ENCODE results near the gene LAPTM5. TPM values are rescaled to one million over a fixed set of nuclear protein-coding genes. Genes with fewer than 3 reads are reported as not detected.

Gene LAPTM5
- total and polyA plus RNA-seq, 2 of the 13 experiments (the other 11 are each of a cell fraction or from before 2014, with no cell fraction given), result 0.41 to 0.86 TPM

- 0 out of 2 replicates have a peak, but pooled peaks have one; percentile 11 for TF ChIP-seq ZNF350 (CRISPR knock-in tag; IDR thresholded peaks at IDR 0.05; ENCODE audit: borderline replicate concordance, low read depth)
- TF ChIP-seq PRPF4 (IDR thresholded peaks at IDR 0.05; ENCODE audit: low read depth, low read length, poor library complexity, severe bottlenecking), result no peak
- TF ChIP-seq RXRA (CRISPR knock-in tag; IDR thresholded peaks at IDR 0.05), result peak; percentile 4; the same call in 1 of the 2 replicates
- TF ChIP-seq ZNF577 (CRISPR knock-in tag; IDR thresholded peaks at IDR 0.05; ENCODE audit: borderline replicate concordance, low read depth), result no peak
- peak; percentile 3 for TF ChIP-seq AGO2 (optimal IDR thresholded peaks at IDR 0.05; ENCODE audit: low read depth, low read length)
- 0 out of 2 replicates have a peak, but pooled peaks have one; percentile 21 for TF ChIP-seq ZNF17 (CRISPR knock-in tag; IDR thresholded peaks at IDR 0.05)
Observed at GRCh38 chr1:30719406-30720270, 37.9 kb downstream of the LAPTM5 start (continued).

GRCh38 chr1:30718636-30719405 lies 38.8 kb downstream of the LAPTM5 start:
- CTCF ChIA-PET (ENCODE audit: low intra/inter-chr PET ratio, low total read pairs), result interaction anchor here (1.5 to 5.3 kb wide), 4 partner anchors 10 to 193 kb away, joined by 3 to 73 read pairs (median 17); no protein-coding TSS in a partner anchor
- Histone ChIP-seq H4K20me1 (ENCODE audit: insufficient read depth, low read length) (no peaks in the 10 kb centered on the region; the same call in 1 of the 2 replicates), H3K4me3 (replicated peaks in 1 of 3; ENCODE audit: insufficient read depth in 1 of 3, low read depth in 2 of 3, low read length in 3 of 3) (peak overlapping the region; percentile 23 to 74 (median 55); a peak in 5 of 6 replicates), H2AFZ (ENCODE audit: low read length) (no peak overlapping the region), H3K79me2 (ENCODE audit: insufficient read depth, low read length) (no peaks in the 10 kb centered on the region), H3K9ac (ENCODE audit: insufficient read depth, low read depth, low read length) (peak overlapping the region; percentile 66), H3K4me1 (ENCODE audit: insufficient read depth, low read length) (peaks cover 11% of the 10 kb centered on the region), H3K27ac (ENCODE audit: extremely low read length, insufficient read depth, low read length) (peak overlapping the region; percentile 60), H3K4me2 (ENCODE audit: low read depth, low read length) (peak overlapping the region; percentile 82), H3K36me3 (replicated peaks in 1 of 2; ENCODE audit: control insufficient read depth in 1 of 2, insufficient read depth in 2 of 2, low read length in 2 of 2) (no peaks in the 10 kb centered on the region), H3K9me3 (ENCODE audit: low read length) (peaks cover 11% of the 10 kb centered on the region), H3K27me3 (ENCODE audit: control insufficient read depth in 1 of 2, insufficient read depth in 2 of 2, low read length in 2 of 2) (no peaks in the 10 kb centered on the region)
- FAIRE-seq, result no peak
- no TSS peak for BruUV-seq (replicated peaks)
- POLR2A ChIA-PET, result interaction anchor here (0.9 to 2.1 kb wide), 10 partner anchors 22 to 1537 kb away, joined by 3 to 21 read pairs (median 4); partner anchors contain the start of gene SRSF4
- 5% methylated on average over 22 of the region's 66 CpGs for WGBS (ENCODE audit: low lambda C conversion rate)
- intact Hi-C loops (cut with micrococcal nuclease; ENCODE audit: unreplicated experiment) (loop anchor here (1.0 to 2.0 kb wide), 2 partner anchors 60 to 192 kb away; no protein-coding TSS in a partner anchor), in situ Hi-C loops (cut with HindIII; ENCODE audit: extremely low pct_ligation_motif_present, low pct_unique_long_range_greater_than_20kb) (loop anchor here (5.0 to 10.0 kb wide), 3 partner anchors 58 to 1474 kb away; no protein-coding TSS in a partner anchor)
- ATAC-seq, result peak; percentile 79
- peak; percentile 84 for DNase-seq (ENCODE audit: low spot score)
- TF ChIP-seq XRCC5 (optimal IDR thresholded peaks at IDR 0.05; ENCODE audit: low read length), result no peak
- TF ChIP-seq PRDM15 (CRISPR knock-in tag; IDR thresholded peaks at IDR 0.05), result no peak
- 0 out of 2 replicates have a peak, but pooled peaks have one; percentile 68 for TF ChIP-seq ZNF317 (CRISPR knock-in tag; IDR thresholded peaks at IDR 0.05)
- TF ChIP-seq KAT7 (CRISPR knock-in tag; IDR thresholded peaks at IDR 0.05; ENCODE audit: borderline replicate concordance), result no peak
- TF ChIP-seq SMC3 (IDR thresholded peaks at IDR 0.05; ENCODE audit: low read length), result peak; percentile 78; the same call in 1 of the 2 replicates
- TF ChIP-seq MIER3 (CRISPR knock-in tag; IDR thresholded peaks at IDR 0.05; ENCODE audit: borderline replicate concordance), result no peak
- TF ChIP-seq, protein P1, sequence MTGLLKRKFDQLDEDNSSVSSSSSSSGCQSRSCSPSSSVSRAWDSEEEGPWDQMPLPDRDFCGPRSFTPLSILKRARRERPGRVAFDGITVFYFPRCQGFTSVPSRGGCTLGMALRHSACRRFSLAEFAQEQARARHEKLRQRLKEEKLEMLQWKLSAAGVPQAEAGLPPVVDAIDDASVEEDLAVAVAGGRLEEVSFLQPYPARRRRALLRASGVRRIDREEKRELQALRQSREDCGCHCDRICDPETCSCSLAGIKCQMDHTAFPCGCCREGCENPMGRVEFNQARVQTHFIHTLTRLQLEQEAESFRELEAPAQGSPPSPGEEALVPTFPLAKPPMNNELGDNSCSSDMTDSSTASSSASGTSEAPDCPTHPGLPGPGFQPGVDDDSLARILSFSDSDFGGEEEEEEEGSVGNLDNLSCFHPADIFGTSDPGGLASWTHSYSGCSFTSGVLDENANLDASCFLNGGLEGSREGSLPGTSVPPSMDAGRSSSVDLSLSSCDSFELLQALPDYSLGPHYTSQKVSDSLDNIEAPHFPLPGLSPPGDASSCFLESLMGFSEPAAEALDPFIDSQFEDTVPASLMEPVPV (CRISPR knock-in tag; IDR thresholded peaks at IDR 0.05), result peak; percentile 61; the same call in 1 of the 2 replicates
- peak; percentile 88; the same call in 1 of the 2 replicates for TF ChIP-seq ZNF558 (CRISPR knock-in tag; IDR thresholded peaks at IDR 0.05; ENCODE audit: borderline replicate concordance)

Data from HepG2 (cell line).